Colonic mucosa (tissue), 4 donors: ENCODE results near the gene LCP1. TPM values are rescaled to one million over a fixed set of nuclear protein-coding genes. Genes with fewer than 3 reads are reported as not detected.
"Not testable (repeated sequence)": the region's sequence is repeated elsewhere in the genome, so short reads cannot be mapped to it uniquely, and the experiment has no call there.

Experiments used
- DNase-seq: peaks from one replicate; pipeline ENCODE4 v3.0.0-alpha.2; 2020
- H3K27ac ChIP-seq: fragments of 200-600 bp; one replicate; pipeline ENCODE4 v1.8.0; 2021
- H3K27me3 ChIP-seq: fragments of 200-600 bp; one replicate; pipeline ENCODE4 v1.8.0; 2021
- H3K36me3 ChIP-seq: fragments of 200-600 bp; one replicate; pipeline ENCODE4 v1.8.0; 2021
- H3K4me1 ChIP-seq: fragments of 200-600 bp; one replicate; pipeline ENCODE4 v1.8.0; 2021; ENCODE audit warnings: mild to moderate bottlenecking
- H3K4me3 ChIP-seq: fragments of 200-600 bp; one replicate; pipeline ENCODE4 v1.8.0; 2021
- H3K9ac ChIP-seq, 2 donors: one replicate each; pipeline ENCODE4 v1.7.0; 2013; ENCODE audit warnings: control low read depth in 2 of 2, low read depth in 2 of 2, low read length in 2 of 2
- H3K9me3 ChIP-seq: fragments of 200-600 bp; one replicate; pipeline ENCODE4 v1.8.0; 2021
- CTCF ChIP-seq: fragments of 200-600 bp; IDR thresholded peaks from one replicate; pipeline ENCODE4 v1.8.0; 2022; ENCODE audit warnings: antibody characterized with exemption, mild to moderate bottlenecking
- intact Hi-C: fragments of 100-400 bp; cut with DNase I; formaldehyde crosslinking; loops from one replicate; pipeline ENCODE4 v1.14.1; 2022
- total RNA-seq, 2 donors: library from RNA; stranded (reverse); fragmentation: NEBNext Ultra II Directional in 1 of 2; extraction: Animal tissue kit (Norgen Biotek cat#: 25700) in 1 of 2; gene quantifications; one replicate each; pipeline ENCODE4 v1.2.1, GENCODE V29; 2021
- donor health status: healthy.
- donor health status: DM: no; HTN: no; CAD: no.
- donor health status: DM: no; HTN: no; CAD: no.

LCP1 gene
- 10 to 100 TPM; 12.8 to 27.6 TPM for total RNA-seq

- no peaks in the 10 kb centered on the region for H3K36me3 ChIP-seq
- intact Hi-C loops, result no loop called here
- peak within 1 kb of the TSS in 1 of 2 donors; percentile 12 for H3K9ac ChIP-seq
- peak within 1 kb of the TSS; percentile 66 for H3K27ac ChIP-seq
- no peaks in the 10 kb centered on the region for H3K27me3 ChIP-seq
- TF ChIP-seq CTCF, result no peak
- no peaks in the 10 kb centered on the region for H3K9me3 ChIP-seq
- peak; percentile 41 for DNase-seq
- H3K4me1 ChIP-seq, result no peaks in the 10 kb centered on the region
- H3K4me3 ChIP-seq, result peak within 1 kb of the TSS; percentile 25
Observed at GRCh38 chr13:46181840-46182490, at the start of gene LCP1. Gene LCP1, minus strand, starts transcription at chr13:46182177. Its CDS starts 22,515 bp downstream, at chr13:46159662.

GRCh38 chr13:46229251-46229650 lies 47.3 kb upstream of the LCP1 start:
- intact Hi-C loops, result no loop called here
- H3K4me1 ChIP-seq, result no peaks in the 10 kb centered on the region
- no peaks in the 10 kb centered on the region for H3K9me3 ChIP-seq
- TF ChIP-seq CTCF, result no peak
- no peak overlapping the region for H3K4me3 ChIP-seq
- DNase-seq, result no peak
- no peak overlapping the region for H3K9ac ChIP-seq
- H3K27me3 ChIP-seq, result no peaks in the 10 kb centered on the region
- H3K27ac ChIP-seq, result no peak overlapping the region
- H3K36me3 ChIP-seq, result no peaks in the 10 kb centered on the region

- H3K9ac ChIP-seq, H3K9me3 ChIP-seq, H3K4me1 ChIP-seq, H3K27me3 ChIP-seq, H3K4me3 ChIP-seq, H3K27ac ChIP-seq, intact Hi-C loops, H3K36me3 ChIP-seq: not testable (repeated sequence)
- peak; percentile 37 for DNase-seq
Observed at GRCh38 chr13:46220234-46220633, 38.3 kb upstream of the LCP1 start.

GRCh38 chr13:46214741-46215140 lies 32.8 kb upstream of the LCP1 start:
- H3K27me3 ChIP-seq, H3K4me1 ChIP-seq, H3K9me3 ChIP-seq, H3K4me3 ChIP-seq, DNase-seq, H3K9ac ChIP-seq, H3K27ac ChIP-seq, H3K36me3 ChIP-seq, intact Hi-C loops: not testable (repeated sequence)

GRCh38 chr13:46213242-46213641 lies 31.3 kb upstream of the LCP1 start:
- no peak for TF ChIP-seq CTCF
- Histone ChIP-seq H3K9me3 (no peaks in the 10 kb centered on the region), H3K27ac (no peak overlapping the region), H3K4me1 (no peaks in the 10 kb centered on the region), H3K36me3 (no peaks in the 10 kb centered on the region), H3K4me3 (no peak overlapping the region), H3K27me3 (no peaks in the 10 kb centered on the region), H3K9ac (no peak overlapping the region)
- no peak for DNase-seq
- intact Hi-C loops, result no loop called here

GRCh38 chr13:46211483-46212351 lies 29.7 kb upstream of the LCP1 start, which contains the start of gene LRRC63:
Gene LRRC63, plus strand, starts transcription at chr13:46211928. Its CDS starts 1,107 bp downstream, at chr13:46213035.
- H3K9ac ChIP-seq, result peak within 1 kb of the TSS in 1 of 2 donors; percentile 58
- no peak within 1 kb of the TSS for H3K27ac ChIP-seq
- TF ChIP-seq CTCF, result no peak
- H3K4me3 ChIP-seq, result peak within 1 kb of the TSS; percentile 35
- H3K36me3 ChIP-seq, result no peaks in the 10 kb centered on the region
- no peaks in the 10 kb centered on the region for H3K4me1 ChIP-seq
- no peaks in the 10 kb centered on the region for H3K9me3 ChIP-seq
- H3K27me3 ChIP-seq, result no peaks in the 10 kb centered on the region
- intact Hi-C loops, result no loop called here
- DNase-seq, result peak; percentile 78
